HepG2 (cell line): ENCODE measurements around the gene CA7. TPM values are rescaled to one million over a fixed set of nuclear protein-coding genes. Genes with fewer than 3 reads are reported as not detected.

ENCODE experiments used
- ATAC-seq: fragments of 200-7000 bp; cut with Tn5 transposase; 3 replicates; pipeline ENCODE4 v1.9.1; 2020; ENCODE audit warnings: mild to moderate bottlenecking, moderate library complexity
- BruUV-seq: library from RNA; stranded (reverse); fragments of 400-500 nt; replicated peaks from 2 replicates; lab custom pipeline; 2021; lab: Mats Ljungman, UMichigan
- CTCF ChIA-PET: fragments of 300-600 bp; formaldehyde crosslinking; extraction: SDS; loops from one replicate; lab custom pipeline; 2021; ENCODE audit warnings: low total read pairs, inconsistent platforms, low intra/inter-chr PET ratio; lab: Yijun Ruan, JAX
- POLR2A ChIA-PET: fragments of 350-600 bp; sonication (Branson Sonifier 250); formaldehyde crosslinking; loops from one replicate; lab custom pipeline; 2020; ENCODE audit warnings: antibody characterized with exemption, inconsistent platforms; lab: Yijun Ruan, JAX
- DNase-seq: peaks from one replicate; pipeline ENCODE4 v3.0.0-alpha.2; 2015; ENCODE audit warnings: low spot score
- FAIRE-seq: peaks from 3 replicates; lab custom pipeline; 2011; peaks lifted over from hg19 to GRCh38; lab: Jason Lieb, UNC
- H2AFZ ChIP-seq: one replicate; pipeline ENCODE4 v1.6.1; 2011; ENCODE audit warnings: low read length, inconsistent platforms
- H3K27ac ChIP-seq: fragments of 300-600 bp; 3 replicates; pipeline ENCODE4 v1.8.0; 2011; ENCODE audit warnings: mixed run types, mild to moderate bottlenecking, mixed read lengths, low read length, inconsistent platforms; ENCODE audit not compliant: insufficient read depth; ENCODE audit errors: extremely low read length
- H3K27me3 ChIP-seq, 2 experiments: fragments of 200-600 bp in 1 of 2; 2 replicates in 1 of 2; 3 replicates in 1 of 2; pipeline versions ENCODE4 v1.6.0 to v1.8.0; 2011; ENCODE audit warnings: low read length in 2 of 2, mild to moderate bottlenecking in 2 of 2, moderate library complexity in 2 of 2, inconsistent platforms in 1 of 2; ENCODE audit not compliant: insufficient read depth in 2 of 2, control insufficient read depth in 1 of 2
- H3K36me3 ChIP-seq, 2 experiments: fragments of 200-600 bp in 1 of 2; replicated peaks in 1 of 2; 2 replicates in 1 of 2; 3 replicates in 1 of 2; pipeline versions ENCODE4 v1.5.1 to v1.8.0; 2011; ENCODE audit warnings: low read length in 2 of 2, inconsistent platforms in 1 of 2; ENCODE audit not compliant: insufficient read depth in 2 of 2, control insufficient read depth in 1 of 2
- H3K4me1 ChIP-seq: 2 replicates; pipeline ENCODE4 v1.5.1; 2012; ENCODE audit warnings: low read length, inconsistent platforms; ENCODE audit not compliant: insufficient read depth
- H3K4me2 ChIP-seq: 2 replicates; pipeline ENCODE4 v1.6.0; 2011; ENCODE audit warnings: low read depth, low read length, inconsistent platforms
- H3K4me3 ChIP-seq, 3 experiments: fragments of 200-600 bp in 1 of 3; sonication (generic), shearing (Covaris generic) in 1 of 3; replicated peaks in 1 of 3; 2 replicates each; pipeline ENCODE4 v1.5.1; 2011 to 2016; ENCODE audit warnings: low read length in 3 of 3, inconsistent platforms in 2 of 3, low read depth in 2 of 3, mild to moderate bottlenecking in 2 of 3, control low read depth in 1 of 3, mixed read lengths in 1 of 3; ENCODE audit not compliant: insufficient read depth in 1 of 3
- H3K79me2 ChIP-seq: one replicate; pipeline ENCODE4 v1.6.1; 2011; ENCODE audit warnings: low read length, inconsistent platforms; ENCODE audit not compliant: insufficient read depth
- H3K9ac ChIP-seq: 2 replicates; pipeline ENCODE4 v1.6.0; 2011; ENCODE audit warnings: mild to moderate bottlenecking, low read depth, low read length, inconsistent platforms; ENCODE audit not compliant: insufficient read depth
- H3K9me3 ChIP-seq: 2 replicates; pipeline ENCODE4 v1.5.1; 2012; ENCODE audit warnings: mild to moderate bottlenecking, low read length
- H4K20me1 ChIP-seq: 2 replicates; pipeline ENCODE4 v1.6.0; 2011; ENCODE audit warnings: inconsistent platforms, mild to moderate bottlenecking, low read length, moderate library complexity; ENCODE audit not compliant: insufficient read depth
- CBFB ChIP-seq: sonication (generic); formaldehyde crosslinking; IDR thresholded peaks from 2 replicates; pipeline ENCODE4 v1.4.0; 2020; ENCODE audit warnings: missing genetic modification reagents
- DR1 ChIP-seq: sonication (generic); formaldehyde crosslinking; IDR thresholded peaks from 2 replicates; pipeline ENCODE4 v1.8.0; 2021; ENCODE audit warnings: mild to moderate bottlenecking, missing genetic modification reagents, inconsistent platforms
- MNT ChIP-seq: fragments of 450-650 bp; IDR thresholded peaks from 2 replicates; pipeline ENCODE4 v1.6.1; 2016
- MXD3 ChIP-seq: IDR thresholded peaks from 2 replicates; pipeline ENCODE4 v1.6.1; 2016; ENCODE audit warnings: mild to moderate bottlenecking, missing biosample characterization, missing genetic modification reagents
- SNAI1 ChIP-seq: sonication (generic); formaldehyde crosslinking; IDR thresholded peaks from 2 replicates; pipeline ENCODE4 v1.5.0; 2020; ENCODE audit warnings: mild to moderate bottlenecking, missing genetic modification reagents, borderline replicate concordance
- TOE1 ChIP-seq: sonication (generic); formaldehyde crosslinking; IDR thresholded peaks from 2 replicates; pipeline ENCODE4 v1.4.0; 2020; ENCODE audit warnings: mild to moderate bottlenecking, missing genetic modification reagents
- ZBTB25 ChIP-seq: IDR thresholded peaks from 2 replicates; pipeline ENCODE4 v1.6.1; 2018; ENCODE audit warnings: missing genetic modification reagents
- ZNF777 ChIP-seq: sonication (generic); formaldehyde crosslinking; IDR thresholded peaks from 2 replicates; pipeline ENCODE4 v1.4.0; 2020; ENCODE audit warnings: missing genetic modification reagents
- ZSCAN29 ChIP-seq: sonication (generic); formaldehyde crosslinking; conservative IDR thresholded peaks from 2 replicates; pipeline ENCODE4 v1.4.0; 2020; ENCODE audit warnings: mild to moderate bottlenecking, missing genetic modification reagents
- WGBS: methylation state at CpG from one replicate; pipeline ENCODE4 v1.1.6; 2017; ENCODE audit warnings: low lambda C conversion rate; 5-methylcytosine and 5-hydroxymethylcytosine counted together
- in situ Hi-C: cut with HindIII; loops from 2 replicates; pipeline ENCODE4 v1.10.0; 2017; ENCODE audit warnings: low pct_unique_long_range_greater_than_20kb; ENCODE audit not compliant: extremely low pct_ligation_motif_present
- intact Hi-C: fragments of 100-400 bp; cut with micrococcal nuclease; formaldehyde crosslinking; loops from one replicate; pipeline ENCODE4 v1.10.0; 2022; ENCODE audit not compliant: unreplicated experiment
- polyA plus RNA-seq, 8 experiments: library from polyadenylated mRNA; depleted of rRNA in 3 of 8; stranded (reverse) in 7 of 8; unstranded in 1 of 8; fragments of >200 nt; fragmentation: Illumina TruSeq in 4 of 8; extraction: Trizol in 4 of 8; gene quantifications; 2 replicates each; pipeline versions ENCODE4 v1.2.1 to v1.2.3, GENCODE V29; 2011 to 2016; ENCODE audit warnings: low read depth in 4 of 8, missing spikeins in 1 of 8, mixed read lengths in 1 of 8; ENCODE audit not compliant: insufficient read depth in 1 of 8
- total RNA-seq, 5 experiments: library from RNA; depleted of rRNA; stranded (reverse); fragments of >200 nt; fragmentation: Illumina TruSeq; extraction: Trizol; gene quantifications; 2 replicates each; pipeline ENCODE4 v1.2.3, GENCODE V29; 2016; ENCODE audit warnings: low read depth in 1 of 5

The CA7 gene
- total and polyA plus RNA-seq, 2 of the 13 experiments (the other 11 are each of a cell fraction or from before 2014, with no cell fraction given), result not detected

GRCh38 chr16:66800856-66801255, 43.4 kb upstream of the CA7 start:
- Histone ChIP-seq H3K4me2 (no peak overlapping the region), H4K20me1 (no peaks in the 10 kb centered on the region), H3K9ac (no peak overlapping the region), H3K79me2 (no peaks in the 10 kb centered on the region), H3K27ac (no peak overlapping the region), H3K4me1 (no peaks in the 10 kb centered on the region), H3K9me3 (no peaks in the 10 kb centered on the region), H2AFZ (no peak overlapping the region), H3K36me3 (peaks cover 11 to 14% of the 10 kb centered on the region in 2 experiments), H3K27me3 (no peaks in the 10 kb centered on the region), H3K4me3 (no peak overlapping the region)
- DNase-seq (no peak), ATAC-seq (peak; percentile 66), FAIRE-seq (no peak)
- intact Hi-C loops (no loop called here), in situ Hi-C loops (no loop called here)
- BruUV-seq, result no TSS peak
- ChIA-PET POLR2A (no interaction called here), CTCF (no interaction called here)
- TF ChIP-seq CBFB (CRISPR knock-in tag), result no peak
- no peak for TF ChIP-seq MXD3
- no peak for TF ChIP-seq MNT
- TF ChIP-seq ZBTB25 (CRISPR knock-in tag), result no peak
- no peak for TF ChIP-seq TOE1 (CRISPR knock-in tag)
- no peak for TF ChIP-seq ZSCAN29
- no peak for TF ChIP-seq DR1 (CRISPR knock-in tag)
- TF ChIP-seq SNAI1, result no peak
- TF ChIP-seq ZNF777 (CRISPR knock-in tag), result no peak
- WGBS, result 94% methylated on average over 19 of the region's 19 CpGs
